ENCODE measurements around the gene KIAA1671. TPM values are rescaled to one million over a fixed set of nuclear protein-coding genes. Genes with fewer than 3 reads are reported as not detected.

KIAA1671 gene
- total RNA-seq, 4 donors from 2014 or later = 83.1 to 162 (median 105) TPM

GRCh38 chr22:25120761-25121212 is 168.3 kb downstream of the KIAA1671 start:
- WGBS, 2 donors (ENCODE audit: low coverage in 1 of 2) = 20 to 34% methylated on average over 5 to 12 of the region's 12 CpGs
- no peak overlapping the region for H3K4me3 ChIP-seq
- DNase-seq = peak; percentile 46

DNA sequence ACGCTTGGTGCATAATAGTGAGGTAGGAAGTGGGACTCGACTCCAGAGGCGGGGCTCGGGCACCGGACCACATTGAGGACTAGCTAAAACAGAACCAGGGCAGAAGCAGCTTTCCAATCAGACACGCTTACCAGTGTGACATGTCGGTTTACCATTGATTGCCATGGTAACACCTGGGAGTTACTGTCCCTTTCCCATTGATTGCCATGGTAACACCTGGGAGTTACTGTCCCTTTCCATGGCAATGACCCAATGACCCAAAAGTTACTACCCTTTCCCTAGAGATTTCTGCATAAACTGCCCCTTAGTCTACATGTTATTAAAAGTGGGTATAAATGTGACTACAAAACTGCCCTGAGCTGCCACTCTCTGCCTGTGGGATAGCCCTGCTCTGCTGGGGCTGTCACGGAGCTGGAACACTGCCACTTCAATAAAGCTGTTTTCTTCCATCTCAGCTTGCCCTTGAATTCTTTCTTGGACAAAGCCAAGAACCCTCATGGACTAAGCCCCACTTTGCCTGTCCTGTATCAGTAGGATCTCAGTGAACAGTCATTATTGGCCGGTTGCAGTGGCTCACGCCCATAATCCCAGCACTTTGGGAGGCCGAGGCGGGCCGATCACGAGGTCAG is 169.7 kb downstream of the KIAA1671 start:
- no peak for TF ChIP-seq EP300 (IDR thresholded peaks at IDR 0.05; ENCODE audit: low read depth)
- TF ChIP-seq POLR2AphosphoS5 (IDR thresholded peaks at IDR 0.05) = no peak
- no peak for TF ChIP-seq POLR2A (IDR thresholded peaks at IDR 0.05)
- Histone ChIP-seq H3K27ac (peak overlapping the region in 2 of 4 donors; percentile 72 to 87), H3K4me1 (peaks cover 16 to 19% (median 18%) of the 10 kb centered on the region in 4 donors), H3K4me3 (no peak overlapping the region), H3K27me3 (no peaks in the 10 kb centered on the region), H3K9me3 (no peaks in the 10 kb centered on the region), H3K36me3 (no peaks in the 10 kb centered on the region)
- intact Hi-C loops (cut with DNase I; ENCODE audit: low total_unique reads) (no loop called here), in situ Hi-C loops (cut with MboI; ENCODE audit: low pct_ligation_motif_present in 1 of 4, low pct_unique_long_range_greater_than_20kb in 1 of 4, low sequenced_read_pairs in 3 of 4) (no loop called here)
- 93 to 94% methylated on average over 3 to 14 of the region's 14 CpGs for WGBS, 2 donors (ENCODE audit: low coverage in 1 of 2)
- no peak for DNase-seq

More at GRCh38 chr22:25120761-25121212, 168.3 kb downstream of the KIAA1671 start:
- TF ChIP-seq, protein P1, sequence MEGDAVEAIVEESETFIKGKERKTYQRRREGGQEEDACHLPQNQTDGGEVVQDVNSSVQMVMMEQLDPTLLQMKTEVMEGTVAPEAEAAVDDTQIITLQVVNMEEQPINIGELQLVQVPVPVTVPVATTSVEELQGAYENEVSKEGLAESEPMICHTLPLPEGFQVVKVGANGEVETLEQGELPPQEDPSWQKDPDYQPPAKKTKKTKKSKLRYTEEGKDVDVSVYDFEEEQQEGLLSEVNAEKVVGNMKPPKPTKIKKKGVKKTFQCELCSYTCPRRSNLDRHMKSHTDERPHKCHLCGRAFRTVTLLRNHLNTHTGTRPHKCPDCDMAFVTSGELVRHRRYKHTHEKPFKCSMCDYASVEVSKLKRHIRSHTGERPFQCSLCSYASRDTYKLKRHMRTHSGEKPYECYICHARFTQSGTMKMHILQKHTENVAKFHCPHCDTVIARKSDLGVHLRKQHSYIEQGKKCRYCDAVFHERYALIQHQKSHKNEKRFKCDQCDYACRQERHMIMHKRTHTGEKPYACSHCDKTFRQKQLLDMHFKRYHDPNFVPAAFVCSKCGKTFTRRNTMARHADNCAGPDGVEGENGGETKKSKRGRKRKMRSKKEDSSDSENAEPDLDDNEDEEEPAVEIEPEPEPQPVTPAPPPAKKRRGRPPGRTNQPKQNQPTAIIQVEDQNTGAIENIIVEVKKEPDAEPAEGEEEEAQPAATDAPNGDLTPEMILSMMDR (IDR thresholded peaks at IDR 0.05) = no peak
- no peak for TF ChIP-seq POLR2A (IDR thresholded peaks at IDR 0.05)
- TF ChIP-seq EP300 (IDR thresholded peaks at IDR 0.05; ENCODE audit: low read depth) = no peak
- TF ChIP-seq POLR2AphosphoS5 (IDR thresholded peaks at IDR 0.05) = no peak
- Histone ChIP-seq H3K27ac (peak overlapping the region; percentile 72 to 87 (median 83)), H3K4me1 (peaks cover 16 to 19% (median 18%) of the 10 kb centered on the region in 4 donors), H3K9me3 (no peaks in the 10 kb centered on the region), H3K27me3 (no peaks in the 10 kb centered on the region), H3K36me3 (no peaks in the 10 kb centered on the region)
- intact Hi-C loops (cut with DNase I; ENCODE audit: low total_unique reads) (no loop called here), in situ Hi-C loops (cut with MboI; ENCODE audit: low pct_ligation_motif_present in 1 of 4, low pct_unique_long_range_greater_than_20kb in 1 of 4, low sequenced_read_pairs in 3 of 4) (no loop called here)

DNA sequence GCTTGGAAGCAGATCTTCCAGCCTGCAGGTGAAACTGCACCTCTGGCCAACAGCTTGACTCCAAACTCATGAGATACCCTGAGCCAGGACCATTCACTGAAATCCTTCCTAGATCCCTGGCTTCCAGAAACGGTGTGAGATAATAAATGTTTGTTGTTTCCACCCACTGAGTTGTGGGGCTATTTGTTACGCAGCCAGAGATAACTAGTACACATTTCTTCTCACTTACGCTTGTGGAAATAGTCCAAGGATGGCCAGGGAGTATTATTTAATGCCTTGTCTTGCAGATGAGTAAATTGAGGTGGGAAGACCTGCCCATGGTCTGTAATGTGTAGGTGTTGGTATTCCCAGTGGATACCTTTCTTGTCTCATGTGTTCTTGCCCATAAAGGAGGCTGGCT is 171.2 kb downstream of the KIAA1671 start:
- Histone ChIP-seq H3K27ac (no peak overlapping the region), H3K36me3 (no peaks in the 10 kb centered on the region), H3K27me3 (no peaks in the 10 kb centered on the region), H3K9me3 (no peaks in the 10 kb centered on the region), H3K4me1 (peaks cover 16 to 19% (median 18%) of the 10 kb centered on the region in 4 donors), H3K4me3 (no peak overlapping the region)
- intact Hi-C loops (cut with DNase I; ENCODE audit: low total_unique reads) (no loop called here), in situ Hi-C loops (cut with MboI; ENCODE audit: low pct_ligation_motif_present in 1 of 4, low pct_unique_long_range_greater_than_20kb in 1 of 4, low sequenced_read_pairs in 3 of 4) (no loop called here)
- TF ChIP-seq POLR2AphosphoS5 (IDR thresholded peaks at IDR 0.05) (no peak), EP300 (IDR thresholded peaks at IDR 0.05; ENCODE audit: low read depth) (no peak), POLR2A (IDR thresholded peaks at IDR 0.05) (no peak)
- TF ChIP-seq, protein P1 (IDR thresholded peaks at IDR 0.05) = no peak
- DNase-seq = no peak
- WGBS, 2 donors (ENCODE audit: low coverage in 1 of 2) = 84% methylated on average over 3 of the region's 3 CpGs; no CpG with 5 or more reads in 1 of the 2 donors

DNA sequence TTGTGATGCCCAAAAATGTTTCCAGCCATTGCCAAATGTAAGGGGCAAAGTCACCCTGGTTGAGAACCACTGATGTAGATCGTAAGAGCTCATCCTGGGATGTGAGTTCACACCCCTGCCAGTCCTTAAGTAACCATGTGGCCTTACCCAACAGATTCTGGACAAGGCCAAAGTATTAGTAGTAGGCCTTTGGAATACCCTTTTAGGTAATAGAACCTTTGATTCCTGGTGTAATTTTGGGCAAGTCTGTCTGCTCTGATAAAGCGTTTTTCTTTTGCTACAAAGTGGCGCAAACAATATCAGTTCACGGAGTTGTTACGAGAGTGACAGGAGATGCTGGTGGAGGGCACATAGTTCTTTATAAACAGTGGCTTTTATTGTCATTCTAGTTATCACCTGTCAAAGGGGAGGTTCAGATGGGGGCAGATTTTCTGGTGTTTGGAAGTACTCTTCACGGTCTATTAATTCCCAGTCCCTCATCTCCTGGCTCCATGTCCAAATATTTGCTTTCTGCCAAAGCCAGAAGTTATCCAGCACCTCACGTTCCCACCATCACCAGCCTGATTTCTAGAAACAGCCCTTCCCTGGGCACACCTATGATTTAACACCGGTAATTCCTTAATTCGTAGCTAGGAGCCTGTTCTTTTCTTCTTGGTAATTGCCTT is 173.3 kb downstream of the KIAA1671 start:
- in situ Hi-C loops (cut with MboI; ENCODE audit: low pct_ligation_motif_present in 1 of 4, low pct_unique_long_range_greater_than_20kb in 1 of 4, low sequenced_read_pairs in 3 of 4) (no loop called here), intact Hi-C loops (cut with DNase I; ENCODE audit: low total_unique reads) (no loop called here)
- Histone ChIP-seq H3K27me3 (no peaks in the 10 kb centered on the region), H3K36me3 (no peaks in the 10 kb centered on the region), H3K4me1 (peaks cover 4 to 14% (median 13%) of the 10 kb centered on the region in 4 donors), H3K4me3 (no peak overlapping the region), H3K9me3 (no peaks in the 10 kb centered on the region), H3K27ac (no peak overlapping the region)
- TF ChIP-seq EP300 (IDR thresholded peaks at IDR 0.05; ENCODE audit: low read depth) (no peak), POLR2A (IDR thresholded peaks at IDR 0.05) (no peak), POLR2AphosphoS5 (IDR thresholded peaks at IDR 0.05) (no peak)
- TF ChIP-seq, protein P1 (IDR thresholded peaks at IDR 0.05) = no peak
- WGBS, 2 donors (ENCODE audit: low coverage in 1 of 2) = 61 to 62% methylated on average over 5 to 9 of the region's 9 CpGs
- no peak for DNase-seq

All from transverse colon (tissue), 4 donors.